CD4-positive, alpha-beta memory T cell (primary cell): Measurements from ENCODE around the gene APIP. TPM values are rescaled to one million over a fixed set of nuclear protein-coding genes. Genes with fewer than 3 reads are reported as not detected.

Experiments used
- CTCF ChIA-PET: fragments of 350-600 bp; sonication (Branson Sonifier 250); formaldehyde crosslinking; loops from one replicate; lab custom pipeline; 2021; ENCODE audit warnings: inconsistent platforms; ENCODE audit not compliant: partially characterized antibody; lab: Charles Lee
- POLR2A ChIA-PET: fragments of 350-600 bp; sonication (Branson Sonifier 250); formaldehyde crosslinking; loops from one replicate; lab custom pipeline; 2021; ENCODE audit not compliant: partially characterized antibody; lab: Charles Lee
- DNase-seq, 5 donors: peaks; one replicate each; pipeline versions ENCODE4 v3.0.0 to v3.0.0-alpha.2; 2020 to 2022; ENCODE audit warnings: mixed read lengths in 1 of 5
- H3K27ac ChIP-seq: one replicate; pipeline ENCODE4 v1.7.0; 2013; ENCODE audit warnings: low read depth, low read length
- H3K27me3 ChIP-seq: 2 replicates; pipeline ENCODE4 v1.7.0; 2013; ENCODE audit warnings: mild to moderate bottlenecking, low read length, moderate library complexity; ENCODE audit not compliant: insufficient read depth
- H3K36me3 ChIP-seq: 2 replicates; pipeline ENCODE4 v1.7.0; 2013; ENCODE audit warnings: mild to moderate bottlenecking, low read length, moderate library complexity; ENCODE audit not compliant: insufficient read depth
- H3K4me1 ChIP-seq: 2 replicates; pipeline ENCODE4 v1.7.0; 2013; ENCODE audit warnings: mild to moderate bottlenecking, low read length, moderate library complexity; ENCODE audit not compliant: insufficient read depth
- H3K4me3 ChIP-seq, 2 donors: one replicate each; pipeline ENCODE4 v1.7.0; 2013; ENCODE audit warnings: low read length in 2 of 2, mild to moderate bottlenecking in 1 of 2
- H3K9me3 ChIP-seq, 2 donors: one replicate each; pipeline ENCODE4 v1.7.0; 2013; ENCODE audit warnings: low read length in 2 of 2, control low read depth in 1 of 2; ENCODE audit not compliant: control insufficient read depth in 1 of 2
- H3K27ac Mint-ChIP-seq, 7 donors: one replicate each; pipeline ENCODE4 v1.8.0; 2020 to 2021; ENCODE audit warnings: mixed read lengths in 7 of 7, mild to moderate bottlenecking in 6 of 7, inconsistent platforms in 3 of 7, moderate library complexity in 3 of 7
- H3K27me3 Mint-ChIP-seq, 2 donors: one replicate each; pipeline ENCODE4 v1.8.0; 2020 to 2021; ENCODE audit warnings: mixed read lengths in 2 of 2
- H3K36me3 Mint-ChIP-seq, 2 donors: one replicate each; pipeline ENCODE4 v1.8.0; 2020 to 2021; ENCODE audit warnings: mixed read lengths in 2 of 2, inconsistent platforms in 1 of 2, mild to moderate bottlenecking in 1 of 2
- H3K4me1 Mint-ChIP-seq, 4 donors: one replicate each; pipeline ENCODE4 v1.8.0; 2020 to 2021; ENCODE audit warnings: mixed read lengths in 4 of 4, mild to moderate bottlenecking in 1 of 4
- H3K4me3 Mint-ChIP-seq, 8 donors: one replicate each; pipeline ENCODE4 v1.8.0; 2020 to 2021; ENCODE audit warnings: mixed read lengths in 8 of 8, mild to moderate bottlenecking in 7 of 8, moderate library complexity in 6 of 8, inconsistent platforms in 3 of 8
- H3K9me3 Mint-ChIP-seq, 8 donors: one replicate each; pipeline ENCODE4 v1.8.0; 2020 to 2021; ENCODE audit warnings: mixed read lengths in 8 of 8, mild to moderate bottlenecking in 5 of 8, inconsistent platforms in 3 of 8, moderate library complexity in 1 of 8
- intact Hi-C: fragments of 100-400 bp; cut with micrococcal nuclease; formaldehyde crosslinking; loops from one replicate; pipeline ENCODE4 v1.15.1; 2023
- polyA plus RNA-seq, 2 donors: library from polyadenylated mRNA; unstranded; fragments of 300-500 nt; fragmentation: Illumina TruSeq; gene quantifications; one replicate each; pipeline ENCODE4 v1.2.3, GENCODE V29; 2021
- total RNA-seq, 2 experiments: library from RNA; stranded (reverse); gene quantifications; one replicate each; pipeline ENCODE4 v1.2.3, GENCODE V29; 2021

The APIP gene
- total and polyA plus RNA-seq, 4 experiments from 2014 or later, result 17.2 to 27.6 (median 18.0) TPM

DNA sequence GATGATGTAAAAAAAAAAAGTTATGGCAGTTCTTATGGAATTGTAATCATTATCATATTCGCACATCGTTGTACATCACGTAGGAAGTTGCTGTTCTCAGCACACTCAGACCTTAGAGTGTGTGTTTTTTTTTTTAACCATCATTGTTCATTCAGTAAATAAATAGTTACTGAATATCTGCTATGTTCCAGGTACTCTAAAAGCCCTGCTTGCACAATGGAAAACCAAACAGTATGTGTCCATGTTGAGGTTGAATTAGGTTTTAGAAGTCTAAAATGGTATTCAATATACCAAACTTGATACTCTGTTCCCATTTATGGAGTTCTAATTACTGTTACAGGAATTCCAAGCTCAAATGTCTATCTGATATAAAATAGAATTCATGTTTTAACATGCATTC, 41.4 kb upstream of the APIP start:
- ChIA-PET POLR2A (no interaction called here), CTCF (no interaction called here)
- Histone ChIP-seq H3K36me3 (peaks cover 7% of the 10 kb centered on the region), H3K27me3 (no peaks in the 10 kb centered on the region), H3K4me3 (no peak overlapping the region), H3K4me1 (no peaks in the 10 kb centered on the region), H3K9me3 (no peaks in the 10 kb centered on the region), H3K27ac (no peak overlapping the region)
- no peak for DNase-seq
- intact Hi-C loops, result no loop called here
- H3K4me3 Mint-ChIP-seq, result no peak overlapping the region
- H3K4me1 Mint-ChIP-seq, result peaks cover 0 to 8% (median under 1%) of the 10 kb centered on the region in 4 donors
- H3K27me3 Mint-ChIP-seq, result no peaks in the 10 kb centered on the region
- no peaks in the 10 kb centered on the region for H3K9me3 Mint-ChIP-seq
- H3K36me3 Mint-ChIP-seq, result peaks cover 22 to 30% of the 10 kb centered on the region in 2 donors
- no peak overlapping the region for H3K27ac Mint-ChIP-seq

DNA sequence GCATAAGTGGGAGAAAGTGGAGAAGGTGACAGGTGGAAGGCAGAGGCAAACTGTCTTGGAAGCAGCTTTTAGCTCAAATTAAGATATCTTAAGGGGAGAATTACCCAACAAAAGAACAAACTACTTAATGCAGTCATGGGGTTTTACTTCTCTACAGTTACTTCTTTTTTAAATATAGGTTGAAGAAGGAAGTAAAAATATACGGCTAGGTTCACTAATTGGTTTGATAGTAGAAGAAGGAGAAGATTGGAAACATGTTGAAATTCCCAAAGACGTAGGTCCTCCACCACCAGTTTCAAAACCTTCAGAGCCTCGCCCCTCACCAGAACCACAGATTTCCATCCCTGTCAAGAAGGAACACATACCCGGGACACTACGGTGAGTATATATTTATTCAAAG, 41.0 kb upstream of the APIP start:
- no peaks in the 10 kb centered on the region for H3K9me3 ChIP-seq
- H3K4me3 ChIP-seq, result no peak overlapping the region
- intact Hi-C loops, result no loop called here
- Mint-ChIP-seq H3K27ac (peak overlapping the region in 1 of 7 donors; percentile 53), H3K4me1 (peaks cover 0 to 8% (median under 1%) of the 10 kb centered on the region in 4 donors), H3K4me3 (no peak overlapping the region), H3K9me3 (no peaks in the 10 kb centered on the region), H3K27me3 (no peaks in the 10 kb centered on the region), H3K36me3 (peaks cover 22 to 30% of the 10 kb centered on the region in 2 donors)
- H3K27me3 ChIP-seq, result no peaks in the 10 kb centered on the region
- ChIA-PET POLR2A (no interaction called here), CTCF (no interaction called here)
- H3K36me3 ChIP-seq, result peaks cover 7% of the 10 kb centered on the region
- DNase-seq, result no peak
- no peaks in the 10 kb centered on the region for H3K4me1 ChIP-seq
- H3K27ac ChIP-seq, result no peak overlapping the region

DNA sequence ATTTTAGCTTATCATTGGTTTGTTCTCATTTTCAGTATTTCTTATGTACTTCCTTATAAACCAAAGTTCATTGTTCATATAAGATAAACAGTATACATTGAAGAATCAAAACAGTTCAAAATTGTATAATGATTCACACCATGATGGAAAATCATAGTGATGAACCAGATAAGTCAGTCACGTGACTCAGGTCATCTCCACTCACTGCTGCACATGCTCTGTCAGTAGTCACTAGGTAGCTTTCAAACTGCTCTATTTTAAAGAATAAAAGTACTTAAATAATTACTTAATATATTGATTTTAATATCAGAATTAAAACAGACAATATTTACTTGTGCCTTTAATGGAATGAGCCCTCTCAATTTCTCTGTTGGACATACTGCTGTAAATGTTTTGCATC, 37.8 kb upstream of the APIP start:
- no peak for DNase-seq
- intact Hi-C loops, result no loop called here
- peaks cover 14 to 23% of the 10 kb centered on the region in 2 donors for H3K36me3 Mint-ChIP-seq
- no peaks in the 10 kb centered on the region for H3K27me3 ChIP-seq
- H3K9me3 Mint-ChIP-seq, result no peaks in the 10 kb centered on the region
- no peaks in the 10 kb centered on the region for H3K9me3 ChIP-seq
- H3K4me3 Mint-ChIP-seq, result no peak overlapping the region
- H3K4me3 ChIP-seq, result no peak overlapping the region
- POLR2A ChIA-PET, result no interaction called here
- H3K4me1 ChIP-seq, result no peaks in the 10 kb centered on the region
- H3K36me3 ChIP-seq, result peaks cover 8% of the 10 kb centered on the region
- no peaks in the 10 kb centered on the region for H3K27me3 Mint-ChIP-seq
- H3K4me1 Mint-ChIP-seq, result peaks cover 0 to 6% (median under 1%) of the 10 kb centered on the region in 4 donors
- H3K27ac Mint-ChIP-seq, result no peak overlapping the region
- CTCF ChIA-PET, result no interaction called here
- no peak overlapping the region for H3K27ac ChIP-seq

DNA sequence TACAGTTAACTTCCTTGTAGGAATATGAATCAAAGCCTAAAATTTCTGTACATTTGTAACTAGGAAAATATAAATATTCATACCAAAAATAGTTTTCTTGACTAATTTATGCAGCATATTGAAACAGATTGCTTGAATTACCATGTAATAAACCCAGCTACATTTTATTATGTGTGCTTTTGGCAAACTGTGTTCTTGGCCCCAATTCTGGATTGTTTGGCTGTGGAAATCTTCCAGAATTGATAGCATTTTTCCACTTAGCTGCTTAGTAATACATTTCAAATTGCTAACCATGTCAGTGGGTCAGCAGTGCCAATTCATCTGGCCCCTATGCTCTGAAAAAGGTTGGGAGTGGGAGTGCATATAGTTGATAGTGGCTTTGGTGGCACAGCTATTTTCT, 32.5 kb upstream of the APIP start:
- H3K4me1 ChIP-seq, result no peaks in the 10 kb centered on the region
- CTCF ChIA-PET, result no interaction called here
- H3K9me3 ChIP-seq, result no peaks in the 10 kb centered on the region
- H3K4me3 ChIP-seq, result no peak overlapping the region
- no peaks in the 10 kb centered on the region for H3K27me3 ChIP-seq
- Mint-ChIP-seq H3K9me3 (peaks cover 0 to 4% (median 0%) of the 10 kb centered on the region in 8 donors), H3K27me3 (no peaks in the 10 kb centered on the region), H3K27ac (no peak overlapping the region), H3K36me3 (peaks cover 29% of the 10 kb centered on the region in 2 donors), H3K4me3 (no peak overlapping the region), H3K4me1 (peaks cover 0 to 8% (median 6%) of the 10 kb centered on the region in 4 donors)
- H3K36me3 ChIP-seq, result peaks cover 3% of the 10 kb centered on the region
- no peak for DNase-seq
- intact Hi-C loops, result no loop called here
- POLR2A ChIA-PET, result interaction anchor here (0.7 kb wide), 1 partner anchor 58 kb away, joined by 3 read pairs; no protein-coding TSS in a partner anchor
- no peak overlapping the region for H3K27ac ChIP-seq

DNA sequence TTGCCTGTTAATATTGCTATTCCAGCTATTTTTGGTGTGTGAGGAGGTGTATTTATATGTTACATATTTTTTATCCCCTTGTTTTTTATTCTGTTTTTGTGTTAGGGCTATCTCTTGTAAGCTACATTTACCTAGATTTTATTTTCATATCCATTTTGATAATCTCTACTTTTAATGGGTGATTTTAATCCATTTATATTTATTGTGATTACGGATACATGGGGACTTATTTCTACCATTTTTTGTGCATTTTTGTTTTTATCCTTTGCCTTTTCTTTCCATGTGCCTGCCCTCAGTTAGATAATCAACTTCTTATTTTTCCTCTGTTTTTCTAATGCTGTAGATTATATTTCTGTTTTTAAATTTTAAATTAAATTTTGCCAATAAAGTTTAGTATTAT, 28.5 kb upstream of the APIP start:
- intact Hi-C loops, result no loop called here
- no peak overlapping the region for H3K4me3 Mint-ChIP-seq

DNA sequence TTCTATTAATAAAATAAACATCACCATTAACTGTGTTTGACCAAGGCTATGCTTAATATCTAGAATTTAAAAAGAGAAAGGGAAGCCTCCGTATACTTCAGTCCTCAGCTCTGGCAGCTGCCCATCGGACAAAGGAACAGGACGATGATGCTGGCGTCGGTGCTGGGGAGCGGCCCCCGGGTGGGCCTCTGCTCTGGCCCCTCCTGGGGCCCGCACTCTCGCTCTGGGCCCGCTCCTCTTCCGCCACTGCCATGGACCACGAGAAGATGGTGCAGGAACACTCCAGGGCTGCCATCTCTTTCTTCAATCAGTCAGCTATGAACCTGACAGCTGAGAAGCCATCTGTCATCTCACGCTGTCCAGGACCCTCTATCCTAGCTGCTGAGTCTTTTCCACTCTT, 25.5 kb upstream of the APIP start:
- no peaks in the 10 kb centered on the region for H3K9me3 ChIP-seq
- Mint-ChIP-seq H3K4me1 (peaks cover 13 to 19% (median 15%) of the 10 kb centered on the region in 4 donors), H3K9me3 (peaks cover 0 to 4% (median 0%) of the 10 kb centered on the region in 8 donors), H3K36me3 (peaks cover 18 to 28% of the 10 kb centered on the region in 2 donors), H3K4me3 (no peak overlapping the region), H3K27me3 (no peaks in the 10 kb centered on the region), H3K27ac (no peak overlapping the region)
- intact Hi-C loops, result no loop called here
- no peak overlapping the region for H3K27ac ChIP-seq
- DNase-seq, result no peak
- POLR2A ChIA-PET, result no interaction called here
- H3K4me3 ChIP-seq, result no peak overlapping the region
- peaks cover 5% of the 10 kb centered on the region for H3K4me1 ChIP-seq
- CTCF ChIA-PET, result interaction anchor here (0.9 to 1.9 kb wide), 4 partner anchors 12 to 364 kb away, joined by 3 to 4 read pairs (median 3); no protein-coding TSS in a partner anchor
- H3K36me3 ChIP-seq, result no peaks in the 10 kb centered on the region
- no peaks in the 10 kb centered on the region for H3K27me3 ChIP-seq

More for the DNA sequence above, 28.5 kb upstream of the APIP start:
- no peak for DNase-seq
- no peak overlapping the region for H3K27ac ChIP-seq
- H3K36me3 Mint-ChIP-seq, result peaks cover 27 to 39% of the 10 kb centered on the region in 2 donors
- no peak overlapping the region for H3K4me3 ChIP-seq
- peaks cover 0 to 4% (median 0%) of the 10 kb centered on the region in 8 donors for H3K9me3 Mint-ChIP-seq
- no peaks in the 10 kb centered on the region for H3K27me3 Mint-ChIP-seq
- H3K27ac Mint-ChIP-seq, result no peak overlapping the region
- no peaks in the 10 kb centered on the region for H3K27me3 ChIP-seq
- H3K4me1 Mint-ChIP-seq, result peaks cover 0 to 12% (median 7%) of the 10 kb centered on the region in 4 donors
- H3K9me3 ChIP-seq, result no peaks in the 10 kb centered on the region
- no peaks in the 10 kb centered on the region for H3K4me1 ChIP-seq
- CTCF ChIA-PET, result no interaction called here
- POLR2A ChIA-PET, result no interaction called here
- H3K36me3 ChIP-seq, result peaks cover 3% of the 10 kb centered on the region

DNA sequence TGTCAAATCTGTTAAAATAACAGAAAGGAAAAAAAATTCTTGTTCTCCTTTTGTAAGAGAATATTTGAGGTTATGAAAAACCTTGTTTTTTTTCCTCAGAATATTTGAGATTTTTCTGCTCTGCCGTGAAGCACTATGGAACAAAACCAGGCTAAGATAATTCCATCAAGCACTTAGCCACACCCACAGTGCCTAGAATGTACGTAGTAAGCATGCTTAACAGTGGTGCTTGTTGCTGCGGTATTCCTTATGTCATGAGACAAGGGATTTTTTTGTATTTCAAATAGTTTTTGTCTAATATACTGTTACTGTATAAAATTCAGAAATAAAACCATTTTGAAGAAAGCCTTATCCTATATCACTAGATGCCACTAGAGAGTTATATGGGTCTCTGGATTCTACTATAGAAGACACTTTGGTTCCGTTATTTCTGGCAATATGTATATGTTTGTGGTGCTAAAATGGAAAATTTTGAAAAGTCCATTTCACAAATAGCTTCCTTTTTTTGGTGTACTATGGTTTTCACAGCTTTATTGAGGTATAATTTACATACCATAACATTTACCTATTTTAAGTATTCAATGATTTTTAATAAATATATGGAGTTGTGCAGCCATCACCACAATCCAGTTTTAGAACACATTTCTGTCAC, 24.0 kb upstream of the APIP start:
- Histone ChIP-seq H3K27ac (no peak overlapping the region), H3K4me1 (peaks cover 12% of the 10 kb centered on the region), H3K4me3 (no peak overlapping the region), H3K36me3 (no peaks in the 10 kb centered on the region), H3K9me3 (no peaks in the 10 kb centered on the region), H3K27me3 (no peaks in the 10 kb centered on the region)
- Mint-ChIP-seq H3K36me3 (peaks cover 16 to 27% of the 10 kb centered on the region in 2 donors), H3K27ac (no peak overlapping the region), H3K9me3 (peaks cover 0 to 4% (median 0%) of the 10 kb centered on the region in 8 donors), H3K4me3 (no peak overlapping the region), H3K4me1 (peaks cover 21 to 27% (median 25%) of the 10 kb centered on the region in 4 donors), H3K27me3 (no peaks in the 10 kb centered on the region)
- intact Hi-C loops, result no loop called here
- no peak for DNase-seq
- ChIA-PET POLR2A (no interaction called here), CTCF (interaction anchor here (1.7 to 1.9 kb wide), 2 partner anchors 14 to 15 kb away, joined by 3 to 5 read pairs; no protein-coding TSS in a partner anchor)
